GM12878 (cell line): ENCODE measurements around the gene GAS6. TPM values are rescaled to one million over a fixed set of nuclear protein-coding genes. Genes with fewer than 3 reads are reported as not detected.

Experiments
- ATAC-seq: fragments of 200-7000 bp; cut with Tn5 transposase; 3 replicates; pipeline ENCODE4 v1.9.1; 2020; ENCODE audit warnings: mild to moderate bottlenecking, moderate library complexity
- BruUV-seq: library from RNA; stranded (reverse); fragments of 400-500 nt; replicated peaks from 2 replicates; lab custom pipeline; 2021; lab: Mats Ljungman, UMichigan
- CTCF ChIA-PET: fragments of 300-600 bp; sonication (Branson Sonifier 250); formaldehyde crosslinking; extraction: SDS; loops from one replicate; lab custom pipeline; 2021; ENCODE audit warnings: inconsistent platforms; lab: Yijun Ruan, JAX
- POLR2A ChIA-PET: fragments of 350-600 bp; formaldehyde crosslinking; extraction: SDS; loops from one replicate; lab custom pipeline; 2021; ENCODE audit warnings: inconsistent platforms; lab: Charles Lee
- RAD21 ChIA-PET: fragments of 300-600 bp; sonication (Branson Sonifier 250); formaldehyde crosslinking; loops from one replicate; lab custom pipeline; 2023; ENCODE audit warnings: antibody characterized with exemption; ENCODE audit not compliant: unreplicated experiment; lab: Charles Lee
- SMC1A ChIA-PET: fragments of 300-600 bp; sonication (Branson Sonifier 250); formaldehyde crosslinking; loops from one replicate; lab custom pipeline; 2023; ENCODE audit not compliant: unreplicated experiment, uncharacterized antibody; lab: Charles Lee
- DNase-seq: peaks from one replicate; pipeline ENCODE4 v3.0.0-alpha.2; 2011; ENCODE audit warnings: low read depth, low spot score
- FAIRE-seq: peaks from 3 replicates; lab custom pipeline; 2011; peaks lifted over from hg19 to GRCh38; lab: Jason Lieb, UNC
- H2AFZ ChIP-seq: 2 replicates; pipeline ENCODE4 v1.6.0; 2011; ENCODE audit warnings: low read depth, low read length, control low read depth; ENCODE audit not compliant: control insufficient read depth
- H3K27ac ChIP-seq: 2 replicates; pipeline ENCODE4 v1.5.1; 2011; ENCODE audit warnings: control low read depth; ENCODE audit not compliant: control insufficient read depth, insufficient read depth
- H3K27me3 ChIP-seq, 2 experiments: replicated peaks in 1 of 2; 2 replicates each; pipeline versions ENCODE4 v1.6.0 to v1.6.1; 2011; ENCODE audit warnings: low read length in 1 of 2; ENCODE audit not compliant: control insufficient read depth in 2 of 2, insufficient read depth in 2 of 2
- H3K36me3 ChIP-seq, 2 experiments: 2 replicates each; pipeline ENCODE4 v1.5.1; 2011; ENCODE audit warnings: low read length in 1 of 2; ENCODE audit not compliant: control insufficient read depth in 2 of 2, insufficient read depth in 2 of 2
- H3K4me1 ChIP-seq: 2 replicates; pipeline ENCODE4 v1.6.1; 2011; ENCODE audit warnings: mild to moderate bottlenecking, low read length, moderate library complexity, mixed read lengths; ENCODE audit not compliant: control insufficient read depth, insufficient read depth
- H3K4me2 ChIP-seq: 2 replicates; pipeline ENCODE4 v1.6.0; 2011; ENCODE audit warnings: control low read depth; ENCODE audit not compliant: control insufficient read depth, insufficient read depth
- H3K4me3 ChIP-seq: fragments of 200-600 bp; sonication (generic); 2 replicates; pipeline ENCODE4 v1.5.1; 2016
- H3K79me2 ChIP-seq: 2 replicates; pipeline ENCODE4 v1.6.0; 2011; ENCODE audit warnings: low read length; ENCODE audit not compliant: control insufficient read depth, insufficient read depth
- H3K9ac ChIP-seq: 2 replicates; pipeline ENCODE4 v1.8.0; 2011; ENCODE audit warnings: low read length, control low read depth, mixed read lengths; ENCODE audit not compliant: control insufficient read depth, insufficient read depth
- H3K9me3 ChIP-seq: replicated peaks from 3 replicates; pipeline ENCODE4 v1.5.1; 2011; ENCODE audit warnings: mild to moderate bottlenecking, low read length; ENCODE audit not compliant: control insufficient read depth, insufficient read depth
- H4K20me1 ChIP-seq: 2 replicates; pipeline ENCODE4 v1.6.0; 2011; ENCODE audit not compliant: control insufficient read depth, insufficient read depth
- BMI1 ChIP-seq: fragments of 450-650 bp; IDR thresholded peaks from 2 replicates; pipeline ENCODE4 v1.6.1; 2016; ENCODE audit warnings: mild to moderate bottlenecking, moderate library complexity, borderline replicate concordance
- CEBPB ChIP-seq, 2 experiments: fragments of 150-350 bp in 1 of 2; IDR thresholded peaks; 2 replicates each; pipeline ENCODE4 v1.6.1; 2012 to 2014; ENCODE audit warnings: low read depth in 2 of 2, low read length in 2 of 2, borderline replicate concordance in 1 of 2, inconsistent platforms in 1 of 2
- CREB1 ChIP-seq: IDR thresholded peaks from 2 replicates; pipeline ENCODE4 v1.6.1; 2012; ENCODE audit warnings: low read depth, mild to moderate bottlenecking, inconsistent platforms
- ETV6 ChIP-seq, 2 experiments: fragments of 450-650 bp in 1 of 2; IDR thresholded peaks in 1 of 2; conservative IDR thresholded peaks in 1 of 2; 2 replicates each; pipeline ENCODE4 v1.6.1; 2014; ENCODE audit warnings: antibody characterized with exemption in 1 of 2, borderline replicate concordance in 1 of 2, low read depth in 1 of 2, mild to moderate bottlenecking in 1 of 2, moderate library complexity in 1 of 2
- EZH2 ChIP-seq: IDR thresholded peaks from 2 replicates; pipeline ENCODE4 v1.6.1; 2012; ENCODE audit warnings: low read depth, mild to moderate bottlenecking, control low read depth, inconsistent platforms, low read length, borderline replicate concordance; ENCODE audit not compliant: control insufficient read depth
- GABPA ChIP-seq: IDR thresholded peaks from 2 replicates; pipeline ENCODE4 v1.6.1; 2014; ENCODE audit warnings: antibody characterized with exemption, low read depth, mild to moderate bottlenecking, inconsistent platforms
- PAX8 ChIP-seq: fragments of 450-650 bp; IDR thresholded peaks from 2 replicates; pipeline ENCODE4 v1.6.1; 2017; ENCODE audit warnings: mild to moderate bottlenecking, moderate library complexity
- RCOR1 ChIP-seq: conservative IDR thresholded peaks from 2 replicates; pipeline ENCODE4 v1.6.1; 2012; ENCODE audit warnings: low read depth, low read length, improper control_type of control experiment
- RFX5 ChIP-seq: IDR thresholded peaks from 2 replicates; pipeline ENCODE4 v1.6.1; 2011; ENCODE audit warnings: low read depth, low read length, improper control_type of control experiment
- SMAD5 ChIP-seq: IDR thresholded peaks from 2 replicates; pipeline ENCODE4 v1.6.1; 2016; ENCODE audit warnings: antibody characterized with exemption, low read depth
- SP1 ChIP-seq: IDR thresholded peaks from one replicate; pipeline ENCODE4 v1.6.1; 2011; ENCODE audit warnings: low read depth, low read length
- STAT3 ChIP-seq: IDR thresholded peaks from 2 replicates; pipeline ENCODE4 v1.6.1; 2011; ENCODE audit warnings: low read depth, low read length, improper control_type of control experiment
- USF1 ChIP-seq: IDR thresholded peaks from 2 replicates; pipeline ENCODE4 v1.6.1; 2011; ENCODE audit warnings: borderline replicate concordance, low read depth, mild to moderate bottlenecking, moderate library complexity, mixed read lengths, low read length; ENCODE audit not compliant: insufficient read depth; ENCODE audit errors: extremely low read length
- WRNIP1 ChIP-seq: IDR thresholded peaks from 2 replicates; pipeline ENCODE4 v1.6.1; 2011; ENCODE audit warnings: low read depth, low read length, improper control_type of control experiment, borderline replicate concordance
- WGBS: methylation state at CpG from one replicate; pipeline ENCODE4 v1.1.6; 2016; ENCODE audit warnings: low lambda C conversion rate; ENCODE audit not compliant: insufficient replicate concordance, insufficient coverage; ENCODE audit errors: missing lambda C conversion rate; 5-methylcytosine and 5-hydroxymethylcytosine counted together
- in situ Hi-C: fragments of 300-500 bp; cut with MboI; formaldehyde crosslinking; loops from 9 replicates; pipeline ENCODE4 v1.14.3; 2018; ENCODE audit warnings: mixed read lengths
- intact Hi-C: fragments of 100-400 bp; cut with micrococcal nuclease; formaldehyde crosslinking; loops from one replicate; pipeline ENCODE4 v1.14.2; 2022; ENCODE audit not compliant: unreplicated experiment
- polyA plus RNA-seq, 11 experiments: library from polyadenylated mRNA; depleted of rRNA in 4 of 11; unstranded in 6 of 11; stranded (reverse) in 5 of 11; fragments of >200 nt; fragmentation: Nextera tagmentation in 4 of 11; fragmentation: Illumina TruSeq in 1 of 11; extraction: Ambion mirVana in 4 of 11; extraction: Trizol in 1 of 11; gene quantifications; 1 replicate in 1 of 11; 2 replicates in 10 of 11; pipeline versions ENCODE4 v1.2.1 to v1.2.3, GENCODE V29; 2011 to 2016; ENCODE audit warnings: inconsistent platforms in 2 of 11, missing spikeins in 2 of 11, low read depth in 1 of 11
- total RNA-seq, 4 experiments: library from RNA; depleted of rRNA in 3 of 4; stranded (reverse); fragments of >200 nt in 3 of 4; fragmentation: Illumina TruSeq in 1 of 4; extraction: Trizol in 1 of 4; gene quantifications; 2 replicates each; pipeline versions ENCODE4 v1.2.1 to v1.2.3, GENCODE V29; 2013 to 2021
- TF ChIP-seq, protein P1 (sequence below): IDR thresholded peaks from 2 replicates; pipeline ENCODE4 v1.6.1; 2011; ENCODE audit warnings: low read depth, low read length, improper control_type of control experiment, borderline replicate concordance
- TF ChIP-seq, protein P2 (sequence below): IDR thresholded peaks from 2 replicates; pipeline ENCODE4 v1.6.1; 2012; ENCODE audit warnings: low read depth, low read length, improper control_type of control experiment
- TF ChIP-seq, protein P3 (sequence below): fragments of 450-650 bp; IDR thresholded peaks from 2 replicates; pipeline ENCODE4 v1.6.1; 2017; ENCODE audit warnings: mild to moderate bottlenecking, low read depth, inconsistent platforms; ENCODE audit not compliant: poor library complexity, severe bottlenecking

Gene GAS6
- total and polyA plus RNA-seq, 10 of the 15 experiments (the other 5 are each of a cell fraction or from before 2014, with no cell fraction given): 0.03 to 0.59 (median 0.10) TPM; not detected in 2

GRCh38 chr13:113861433-113862030 lies 2.3 kb downstream of the GAS6 start:
- no TSS peak for BruUV-seq
- Histone ChIP-seq H3K9ac (no peak overlapping the region), H3K36me3 (no peaks in the 10 kb centered on the region)
- no peak for TF ChIP-seq BMI1
- TF ChIP-seq PAX8: no peak
- TF ChIP-seq CEBPB (IDR thresholded peaks at IDR 0.05; ENCODE audit: borderline replicate concordance in 1 of 2, low read depth in 2 of 2, low read length in 2 of 2): no peak
- TF ChIP-seq, protein P1, sequence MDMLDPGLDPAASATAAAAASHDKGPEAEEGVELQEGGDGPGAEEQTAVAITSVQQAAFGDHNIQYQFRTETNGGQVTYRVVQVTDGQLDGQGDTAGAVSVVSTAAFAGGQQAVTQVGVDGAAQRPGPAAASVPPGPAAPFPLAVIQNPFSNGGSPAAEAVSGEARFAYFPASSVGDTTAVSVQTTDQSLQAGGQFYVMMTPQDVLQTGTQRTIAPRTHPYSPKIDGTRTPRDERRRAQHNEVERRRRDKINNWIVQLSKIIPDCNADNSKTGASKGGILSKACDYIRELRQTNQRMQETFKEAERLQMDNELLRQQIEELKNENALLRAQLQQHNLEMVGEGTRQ: no peak
- no peak for TF ChIP-seq SMAD5
- TF ChIP-seq STAT3: no peak
- TF ChIP-seq, protein P2, sequence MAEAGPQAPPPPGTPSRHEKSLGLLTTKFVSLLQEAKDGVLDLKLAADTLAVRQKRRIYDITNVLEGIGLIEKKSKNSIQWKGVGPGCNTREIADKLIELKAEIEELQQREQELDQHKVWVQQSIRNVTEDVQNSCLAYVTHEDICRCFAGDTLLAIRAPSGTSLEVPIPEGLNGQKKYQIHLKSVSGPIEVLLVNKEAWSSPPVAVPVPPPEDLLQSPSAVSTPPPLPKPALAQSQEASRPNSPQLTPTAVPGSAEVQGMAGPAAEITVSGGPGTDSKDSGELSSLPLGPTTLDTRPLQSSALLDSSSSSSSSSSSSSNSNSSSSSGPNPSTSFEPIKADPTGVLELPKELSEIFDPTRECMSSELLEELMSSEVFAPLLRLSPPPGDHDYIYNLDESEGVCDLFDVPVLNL: no peak
- no peak for TF ChIP-seq RFX5
- no peak for TF ChIP-seq SP1
- no peak for TF ChIP-seq CREB1
- TF ChIP-seq WRNIP1: no peak
- TF ChIP-seq EZH2: no peak
- TF ChIP-seq ETV6 (conservative IDR thresholded peaks at IDR 0.05 in 1 of 2, IDR thresholded peaks at IDR 0.05 in 1 of 2; ENCODE audit: borderline replicate concordance in 1 of 2, low read depth in 1 of 2): no peak
- TF ChIP-seq USF1: no peak
- TF ChIP-seq GABPA: no peak
- no peak for TF ChIP-seq RCOR1
- TF ChIP-seq, protein P3, sequence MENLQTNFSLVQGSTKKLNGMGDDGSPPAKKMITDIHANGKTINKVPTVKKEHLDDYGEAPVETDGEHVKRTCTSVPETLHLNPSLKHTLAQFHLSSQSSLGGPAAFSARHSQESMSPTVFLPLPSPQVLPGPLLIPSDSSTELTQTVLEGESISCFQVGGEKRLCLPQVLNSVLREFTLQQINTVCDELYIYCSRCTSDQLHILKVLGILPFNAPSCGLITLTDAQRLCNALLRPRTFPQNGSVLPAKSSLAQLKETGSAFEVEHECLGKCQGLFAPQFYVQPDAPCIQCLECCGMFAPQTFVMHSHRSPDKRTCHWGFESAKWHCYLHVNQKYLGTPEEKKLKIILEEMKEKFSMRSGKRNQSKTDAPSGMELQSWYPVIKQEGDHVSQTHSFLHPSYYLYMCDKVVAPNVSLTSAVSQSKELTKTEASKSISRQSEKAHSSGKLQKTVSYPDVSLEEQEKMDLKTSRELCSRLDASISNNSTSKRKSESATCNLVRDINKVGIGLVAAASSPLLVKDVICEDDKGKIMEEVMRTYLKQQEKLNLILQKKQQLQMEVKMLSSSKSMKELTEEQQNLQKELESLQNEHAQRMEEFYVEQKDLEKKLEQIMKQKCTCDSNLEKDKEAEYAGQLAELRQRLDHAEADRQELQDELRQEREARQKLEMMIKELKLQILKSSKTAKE: no peak
- TF ChIP-seq, all 136 proteins: peak for 0
- ATAC-seq (no peak), DNase-seq (no peak), FAIRE-seq (no peak)
- ChIA-PET SMC1A (no interaction called here), CTCF (no interaction called here), RAD21 (no interaction called here), POLR2A (no interaction called here)
- no peak overlapping the region for H3K4me3 ChIP-seq
- H3K4me2 ChIP-seq: no peak overlapping the region
- in situ Hi-C loops: no loop called here
- H3K79me2 ChIP-seq: no peaks in the 10 kb centered on the region
- H3K4me1 ChIP-seq: no peaks in the 10 kb centered on the region
- WGBS: 64% methylated on average over 12 of the region's 12 CpGs
- no peaks in the 10 kb centered on the region for H4K20me1 ChIP-seq
- no peak overlapping the region for H2AFZ ChIP-seq
- H3K27me3 ChIP-seq: peaks cover 2 to 14% of the 10 kb centered on the region in 2 experiments
- intact Hi-C loops: no loop called here
- no peak overlapping the region for H3K27ac ChIP-seq
- H3K9me3 ChIP-seq: no peaks in the 10 kb centered on the region
